ENCODE measurements around the gene ZNF606. TPM values are rescaled to one million over a fixed set of nuclear protein-coding genes. Genes with fewer than 3 reads are reported as not detected.

Gene ZNF606
- total RNA-seq, 4 donors from 2014 or later, result 5.6 to 61.7 (median 30.4) TPM

DNA sequence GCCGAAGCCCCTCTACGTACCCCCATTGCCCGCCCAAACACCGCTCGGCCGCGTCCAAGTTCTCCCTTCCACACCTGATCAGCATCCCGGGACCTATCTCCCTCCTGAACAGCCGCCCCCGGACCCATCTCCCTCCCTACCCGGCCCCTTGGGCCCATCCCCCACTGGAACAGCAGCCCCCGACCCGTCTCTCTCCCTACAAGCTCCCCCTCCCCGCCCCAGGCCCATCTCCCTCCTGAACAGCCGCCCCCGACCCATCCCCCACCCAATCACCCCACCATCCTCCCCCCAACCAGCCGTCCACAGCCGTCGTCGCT is 31.8 kb upstream of the ZNF606 start:
- Histone ChIP-seq H3K27ac (no peak overlapping the region), H3K4me3 (peak overlapping the region; percentile 17 to 31), H3K9me3 (peaks cover 0 to 4% of the 10 kb centered on the region in 2 donors), H3K27me3 (no peaks in the 10 kb centered on the region), H3K36me3 (no peaks in the 10 kb centered on the region), H3K4me1 (no peaks in the 10 kb centered on the region)
- no peak for TF ChIP-seq POLR2A (IDR thresholded peaks at IDR 0.05)
- TF ChIP-seq, protein P1, sequence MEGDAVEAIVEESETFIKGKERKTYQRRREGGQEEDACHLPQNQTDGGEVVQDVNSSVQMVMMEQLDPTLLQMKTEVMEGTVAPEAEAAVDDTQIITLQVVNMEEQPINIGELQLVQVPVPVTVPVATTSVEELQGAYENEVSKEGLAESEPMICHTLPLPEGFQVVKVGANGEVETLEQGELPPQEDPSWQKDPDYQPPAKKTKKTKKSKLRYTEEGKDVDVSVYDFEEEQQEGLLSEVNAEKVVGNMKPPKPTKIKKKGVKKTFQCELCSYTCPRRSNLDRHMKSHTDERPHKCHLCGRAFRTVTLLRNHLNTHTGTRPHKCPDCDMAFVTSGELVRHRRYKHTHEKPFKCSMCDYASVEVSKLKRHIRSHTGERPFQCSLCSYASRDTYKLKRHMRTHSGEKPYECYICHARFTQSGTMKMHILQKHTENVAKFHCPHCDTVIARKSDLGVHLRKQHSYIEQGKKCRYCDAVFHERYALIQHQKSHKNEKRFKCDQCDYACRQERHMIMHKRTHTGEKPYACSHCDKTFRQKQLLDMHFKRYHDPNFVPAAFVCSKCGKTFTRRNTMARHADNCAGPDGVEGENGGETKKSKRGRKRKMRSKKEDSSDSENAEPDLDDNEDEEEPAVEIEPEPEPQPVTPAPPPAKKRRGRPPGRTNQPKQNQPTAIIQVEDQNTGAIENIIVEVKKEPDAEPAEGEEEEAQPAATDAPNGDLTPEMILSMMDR (IDR thresholded peaks at IDR 0.05), result no peak
- no peak for DNase-seq
- intact Hi-C loops (cut with DNase I; ENCODE audit: low total_unique reads), result no loop called here

DNA sequence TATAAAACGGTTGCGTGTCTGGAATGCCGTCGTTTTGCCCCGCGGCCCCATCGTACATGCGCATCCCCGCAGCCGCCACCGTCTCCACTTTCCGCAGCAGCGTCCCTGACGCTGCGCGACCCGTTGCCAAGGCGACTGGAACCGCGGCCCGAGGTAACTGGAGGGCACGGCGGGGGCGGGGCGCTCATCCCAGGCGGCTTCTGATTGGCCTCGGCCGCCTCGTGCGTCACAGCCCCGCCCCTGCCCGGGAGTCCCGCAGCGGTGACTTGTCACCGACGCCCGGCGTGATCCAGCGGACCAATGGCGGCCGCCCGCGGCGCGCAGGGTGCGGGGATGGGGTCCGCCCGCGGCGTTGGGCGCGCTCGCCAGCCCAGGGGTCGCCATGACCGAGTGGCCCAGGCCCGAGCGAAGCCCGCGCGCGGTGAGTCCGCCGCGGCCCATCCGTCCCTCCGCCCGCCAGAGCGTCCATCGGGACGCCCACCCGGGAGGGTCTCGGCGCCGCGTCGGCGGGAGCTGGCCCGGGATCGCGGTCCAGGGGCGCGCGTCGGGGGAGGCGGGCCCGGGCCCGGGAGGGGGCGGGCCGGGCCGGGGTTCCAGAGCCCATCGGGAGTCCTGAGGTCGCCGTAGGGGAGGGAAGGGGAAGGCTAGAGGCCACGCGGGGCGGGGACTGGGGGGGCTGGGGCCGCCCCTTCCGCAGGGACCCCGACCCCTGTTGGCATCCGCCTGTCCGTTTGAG is 31.3 kb upstream of the ZNF606 start, which contains the start of gene ZSCAN1:
ZSCAN1 (plus strand) TSS at position 285 of the 736 bp plus-strand sequence. CDS start 3,812 bp downstream, outside the sequence.
- peak within 1 kb of the TSS; percentile 17 to 31 for H3K4me3 ChIP-seq
- no peak within 1 kb of the TSS for H3K27ac ChIP-seq
- TF ChIP-seq, protein P1 (IDR thresholded peaks at IDR 0.05), result no peak
- TF ChIP-seq POLR2A (IDR thresholded peaks at IDR 0.05), result peak in 1 of 2 donors; percentile 60
- intact Hi-C loops (cut with DNase I; ENCODE audit: low total_unique reads), result no loop called here
- H3K27me3 ChIP-seq, result no peaks in the 10 kb centered on the region
- DNase-seq, result peak; percentile 67 to 72
- no peaks in the 10 kb centered on the region for H3K4me1 ChIP-seq
- H3K36me3 ChIP-seq, result no peaks in the 10 kb centered on the region
- H3K9me3 ChIP-seq, result peaks cover 0 to 4% of the 10 kb centered on the region in 2 donors

DNA sequence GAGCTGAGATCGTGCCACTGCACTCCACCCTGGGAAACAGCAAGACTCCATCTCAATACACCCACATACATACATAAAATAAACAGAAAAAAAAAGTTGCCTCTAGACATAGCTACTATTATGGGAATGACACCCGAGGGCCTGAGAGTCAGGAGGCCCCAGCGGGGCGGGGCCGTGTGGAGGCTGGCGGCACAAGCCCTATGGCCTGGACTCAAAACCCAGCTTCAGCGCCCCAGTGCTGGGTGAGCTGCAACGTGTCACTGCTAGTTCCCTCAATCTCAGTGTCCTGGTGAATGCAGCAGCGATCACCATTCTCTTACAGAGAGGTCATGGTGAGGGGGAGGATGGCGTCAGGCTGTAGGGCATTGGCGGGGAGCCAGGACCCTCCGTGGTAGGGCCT is 22.0 kb upstream of the ZNF606 start:
- no peak for TF ChIP-seq POLR2A (IDR thresholded peaks at IDR 0.05)
- TF ChIP-seq, protein P1 (IDR thresholded peaks at IDR 0.05), result no peak
- no peaks in the 10 kb centered on the region for H3K9me3 ChIP-seq
- no peak overlapping the region for H3K4me3 ChIP-seq
- no peaks in the 10 kb centered on the region for H3K27me3 ChIP-seq
- intact Hi-C loops (cut with DNase I; ENCODE audit: low total_unique reads), result no loop called here
- no peak for DNase-seq
- H3K36me3 ChIP-seq, result no peaks in the 10 kb centered on the region
- H3K4me1 ChIP-seq, result no peaks in the 10 kb centered on the region
- no peak overlapping the region for H3K27ac ChIP-seq

DNA sequence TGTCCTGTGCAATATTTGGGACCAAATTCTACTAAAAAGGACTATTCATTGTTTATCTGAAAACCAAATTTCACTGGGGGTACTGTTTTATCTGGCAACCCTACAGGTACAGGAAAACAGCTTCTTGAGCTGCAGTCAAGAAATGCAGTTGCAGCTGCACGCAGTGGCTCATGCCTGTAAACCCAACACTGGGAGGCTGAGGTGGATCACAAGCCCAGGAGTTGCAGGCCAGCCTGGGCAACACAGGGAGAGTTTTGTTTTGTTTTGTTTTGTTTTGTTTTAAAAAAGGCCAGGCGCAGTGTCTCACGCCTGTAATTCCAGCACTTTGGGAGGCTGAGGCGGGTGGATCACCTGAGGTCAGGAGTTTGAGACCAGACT is 19.7 kb upstream of the ZNF606 start:
- Histone ChIP-seq H3K27me3 (no peaks in the 10 kb centered on the region), H3K4me3 (no peak overlapping the region), H3K4me1 (no peaks in the 10 kb centered on the region), H3K9me3 (no peaks in the 10 kb centered on the region), H3K27ac (no peak overlapping the region), H3K36me3 (no peaks in the 10 kb centered on the region)
- TF ChIP-seq POLR2A (IDR thresholded peaks at IDR 0.05), result no peak
- TF ChIP-seq, protein P1 (IDR thresholded peaks at IDR 0.05), result no peak
- intact Hi-C loops (cut with DNase I; ENCODE audit: low total_unique reads), result no loop called here
- DNase-seq, result no peak

DNA sequence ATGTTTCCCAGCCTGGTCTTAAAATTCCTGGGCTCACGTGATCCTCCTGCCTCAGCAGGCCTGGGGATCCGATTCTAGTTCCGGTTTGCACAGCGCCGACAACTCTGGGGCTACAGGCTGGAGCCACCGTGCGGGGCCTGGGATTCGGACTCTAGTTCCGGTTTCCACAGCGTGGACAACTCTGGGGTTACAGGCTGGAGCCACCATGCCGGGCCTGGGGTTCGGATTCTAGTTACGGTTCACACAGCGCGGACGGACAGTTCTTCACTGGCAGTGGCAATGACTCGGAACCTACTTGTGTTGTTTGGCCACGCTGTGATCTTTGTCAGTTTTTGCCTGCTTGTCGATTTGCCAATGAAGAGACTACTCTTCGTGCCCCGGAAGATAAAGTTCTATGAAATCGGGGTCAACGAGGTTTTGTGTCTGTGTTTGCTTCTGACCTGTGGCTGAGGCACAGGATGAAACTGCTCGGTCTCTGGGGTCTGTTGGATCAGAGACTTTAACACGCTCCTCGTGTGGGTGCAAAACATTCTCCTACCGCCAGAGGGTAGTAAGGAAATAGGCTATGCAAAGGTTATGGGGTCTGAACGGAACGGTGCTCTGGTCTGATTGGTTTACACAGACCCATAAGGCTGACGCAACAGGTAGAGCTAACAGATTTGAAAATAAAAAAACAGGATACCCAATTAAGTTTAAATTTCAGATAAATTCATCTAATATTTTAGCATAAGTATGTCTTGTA is 19.1 kb upstream of the ZNF606 start:
- H3K4me1 ChIP-seq, result no peaks in the 10 kb centered on the region
- no peak overlapping the region for H3K27ac ChIP-seq
- no peaks in the 10 kb centered on the region for H3K9me3 ChIP-seq
- no peaks in the 10 kb centered on the region for H3K27me3 ChIP-seq
- DNase-seq, result peak; percentile 61 to 78
- no peaks in the 10 kb centered on the region for H3K36me3 ChIP-seq
- intact Hi-C loops (cut with DNase I; ENCODE audit: low total_unique reads), result no loop called here
- no peak overlapping the region for H3K4me3 ChIP-seq
- no peak for TF ChIP-seq POLR2A (IDR thresholded peaks at IDR 0.05)
- TF ChIP-seq, protein P1 (IDR thresholded peaks at IDR 0.05), result peak; percentile 65 to 83 (median 73)

Data from uterus (tissue), 4 donors.